KG1 (cell line): ENCODE data around the gene MBNL1.
"Not testable (repeated sequence)": the region's sequence is repeated elsewhere in the genome, so short reads cannot be mapped to it uniquely, and the experiment has no call there.

Experiments
- DNase-seq: peaks from one replicate; lab custom pipeline; 2025; lab: John Stamatoyannopoulos, UW

MBNL1 gene

GRCh38 chr3:152319831-152320617 lies 51.3 kb downstream of the MBNL1 start:
- no peak for DNase-seq

- no peak for DNase-seq
Measured at GRCh38 chr3:152321200-152321954, 52.6 kb downstream of the MBNL1 start.

GRCh38 chr3:152321955-152322377 lies 53.2 kb downstream of the MBNL1 start:
- DNase-seq = no peak

- DNase-seq = no peak
Measured at GRCh38 chr3:152322756-152323155, 54.0 kb downstream of the MBNL1 start.

- no peak for DNase-seq
Measured at GRCh38 chr3:152323834-152324233, 55.1 kb downstream of the MBNL1 start.

- no peak for DNase-seq
Measured at GRCh38 chr3:152325136-152325535, 56.4 kb downstream of the MBNL1 start.

- DNase-seq = no peak
Measured at GRCh38 chr3:152327203-152327602, 58.5 kb downstream of the MBNL1 start.

GRCh38 chr3:152328841-152329240 lies 60.1 kb downstream of the MBNL1 start:
- DNase-seq = no peak

- no peak for DNase-seq
Measured at GRCh38 chr3:152330559-152330958, 61.8 kb downstream of the MBNL1 start.

GRCh38 chr3:152331018-152331541 lies 62.4 kb downstream of the MBNL1 start:
- DNase-seq = no peak

- no peak for DNase-seq
Measured at GRCh38 chr3:152331998-152332397, 63.3 kb downstream of the MBNL1 start.

- no peak for DNase-seq
Measured at GRCh38 chr3:152333928-152334327, 65.2 kb downstream of the MBNL1 start.

GRCh38 chr3:152334761-152335160 lies 66.0 kb downstream of the MBNL1 start:
- DNase-seq = no peak

- no peak for DNase-seq
Measured at GRCh38 chr3:152335273-152335672, 66.5 kb downstream of the MBNL1 start.

GRCh38 chr3:152337337-152337736 lies 68.6 kb downstream of the MBNL1 start:
- not testable (repeated sequence) for DNase-seq

GRCh38 chr3:152338159-152338720 lies 69.5 kb downstream of the MBNL1 start:
- no peak for DNase-seq

GRCh38 chr3:152339881-152340505 lies 71.3 kb downstream of the MBNL1 start:
- DNase-seq = no peak

GRCh38 chr3:152345233-152345632 lies 76.5 kb downstream of the MBNL1 start:
- no peak for DNase-seq

GRCh38 chr3:152346058-152346457 lies 77.3 kb downstream of the MBNL1 start:
- DNase-seq = no peak

- no peak for DNase-seq
Measured at GRCh38 chr3:152346740-152347139, 78.0 kb downstream of the MBNL1 start.

GRCh38 chr3:152348436-152349177 lies 79.9 kb downstream of the MBNL1 start:
- DNase-seq = no peak

GRCh38 chr3:152349392-152349791 lies 80.7 kb downstream of the MBNL1 start:
- DNase-seq = no peak
